GM18861 (cell line): ENCODE results near the gene WDR20.
"Not testable (repeated sequence)": the region's sequence is repeated elsewhere in the genome, so short reads cannot be mapped to it uniquely, and the experiment has no call there.

Experiments used
- ATAC-seq: cut with Tn5 transposase; IDR thresholded peaks from one replicate; pipeline ENCODE4 v1.9.1; 2021; ENCODE audit not compliant: unreplicated experiment

Gene WDR20

DNA sequence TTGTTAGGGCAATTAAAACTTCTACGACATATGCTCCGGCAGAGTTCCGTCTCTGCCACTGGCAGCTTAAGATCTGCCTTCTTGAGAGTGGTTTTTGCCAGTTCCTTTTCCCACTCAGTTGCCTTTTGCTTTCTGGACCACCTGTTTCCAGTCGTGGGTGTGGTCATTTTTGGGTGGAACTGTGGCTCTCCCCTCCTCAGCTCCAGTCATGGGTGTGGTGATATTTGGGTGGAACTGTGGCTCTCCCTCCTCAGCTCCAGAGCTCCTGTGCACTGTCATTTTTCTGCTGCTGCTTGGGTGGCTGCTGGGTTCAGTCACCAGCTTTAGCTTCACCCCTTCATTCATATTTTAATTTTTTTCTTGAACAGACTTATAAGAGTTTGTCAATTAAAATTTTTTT is 25.3 kb downstream of the WDR20 start:
- no peak for ATAC-seq

- ATAC-seq, result no peak
Measured at GRCh38 chr14:102170061-102170460, 30.4 kb downstream of the WDR20 start.

GRCh38 chr14:102171173-102172020 is 31.7 kb downstream of the WDR20 start:
- ATAC-seq, result no peak

GRCh38 chr14:102172021-102172272 is 32.2 kb downstream of the WDR20 start:
- not testable (repeated sequence) for ATAC-seq

GRCh38 chr14:102172721-102173120 is 33.0 kb downstream of the WDR20 start:
- not testable (repeated sequence) for ATAC-seq

DNA sequence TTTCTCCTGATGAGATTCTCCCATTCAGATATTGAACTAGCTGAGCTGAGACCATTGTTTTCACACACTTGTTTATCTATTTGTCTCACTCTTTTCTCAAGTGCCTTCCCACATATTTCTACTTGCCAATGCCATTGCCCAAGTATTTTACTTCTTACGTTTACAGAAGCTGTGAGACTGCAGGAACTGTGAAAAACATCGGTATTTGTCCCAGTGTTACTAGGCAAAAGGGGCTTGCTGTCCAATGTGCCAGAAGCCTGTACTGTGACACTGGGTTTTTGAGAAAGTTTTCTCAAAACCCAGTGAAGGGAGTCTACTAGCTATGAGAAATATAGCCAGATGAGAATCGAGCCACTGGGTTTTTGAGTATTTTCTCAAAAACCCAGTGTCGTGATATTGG is 37.5 kb downstream of the WDR20 start:
- ATAC-seq, result no peak

DNA sequence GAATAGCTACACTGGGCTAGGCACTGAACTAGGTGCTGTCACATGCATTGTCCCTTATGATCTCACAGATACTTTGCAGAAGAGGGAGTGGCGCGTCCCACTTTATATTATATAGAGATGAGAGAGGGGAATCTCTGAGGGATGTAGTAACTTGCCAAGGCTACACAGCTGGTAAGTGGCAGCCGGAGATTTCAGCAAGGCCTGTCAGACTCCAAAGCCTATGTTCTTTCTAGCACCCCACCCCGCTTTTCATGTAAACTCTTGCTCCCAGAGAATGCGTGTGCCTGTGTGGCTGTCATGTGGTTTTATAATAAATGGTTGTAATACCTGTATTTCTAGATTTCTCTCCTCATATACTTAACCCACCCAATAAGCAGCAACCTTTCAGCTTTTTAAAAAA is 39.1 kb downstream of the WDR20 start:
- ATAC-seq, result no peak

DNA sequence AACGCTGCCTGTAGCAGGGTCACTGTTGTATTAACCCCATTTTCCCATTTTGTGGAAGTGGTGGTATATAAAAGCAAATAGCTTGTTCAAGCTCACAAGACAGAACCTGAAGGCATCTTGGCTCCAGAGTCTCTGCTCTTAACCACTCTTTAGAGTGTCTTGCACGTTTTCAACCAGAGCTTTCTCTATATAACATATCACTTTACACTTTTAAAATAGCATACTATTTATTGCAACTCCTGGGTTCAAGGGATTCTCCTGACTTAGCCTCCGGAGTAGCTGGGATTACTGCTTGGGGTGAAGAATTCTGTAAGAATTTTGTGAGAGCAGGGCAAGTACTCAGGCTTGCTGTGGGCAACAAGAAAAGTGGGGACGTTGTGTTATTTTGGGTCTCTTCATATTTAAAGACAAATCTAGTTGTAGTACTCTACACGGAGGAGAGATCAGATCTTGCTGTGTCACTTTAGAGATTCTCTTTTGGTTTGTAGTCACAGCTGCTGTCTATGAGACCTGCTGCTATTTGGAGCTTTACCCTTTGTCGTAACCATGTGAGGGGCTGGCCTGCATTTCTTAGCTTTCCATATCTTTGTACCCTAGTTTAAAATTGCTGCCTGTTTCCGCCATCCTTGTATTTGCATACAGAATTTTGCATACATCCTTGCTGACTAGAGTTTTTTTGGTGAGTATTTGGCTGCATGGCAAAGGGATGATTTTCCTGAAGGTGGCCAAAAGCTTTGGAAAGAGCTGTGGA is 40.7 kb downstream of the WDR20 start:
- ATAC-seq, result no peak

- ATAC-seq, result no peak
Measured at GRCh38 chr14:102181187-102181586, 41.5 kb downstream of the WDR20 start.

DNA sequence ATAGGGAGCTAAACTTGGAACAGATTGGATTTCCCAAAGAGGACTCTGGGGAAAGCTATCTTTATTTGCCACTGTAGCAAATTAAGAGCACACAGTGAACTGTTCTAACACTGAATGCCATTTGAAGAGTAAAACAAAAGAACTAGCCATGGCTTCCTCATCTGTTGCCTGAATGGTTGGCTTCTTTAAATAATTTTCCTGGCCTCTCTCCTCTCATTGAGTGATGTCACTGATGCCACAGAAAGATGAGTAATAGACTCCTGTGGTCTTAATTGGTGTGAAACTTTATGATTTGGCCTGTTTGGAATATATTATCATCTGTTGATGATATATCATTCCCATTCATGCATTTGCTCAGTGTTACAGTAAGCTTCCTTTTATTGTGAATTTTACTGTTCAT is 42.5 kb downstream of the WDR20 start:
- no peak for ATAC-seq

- no peak for ATAC-seq
Measured at GRCh38 chr14:102182936-102183619, 43.4 kb downstream of the WDR20 start.

DNA sequence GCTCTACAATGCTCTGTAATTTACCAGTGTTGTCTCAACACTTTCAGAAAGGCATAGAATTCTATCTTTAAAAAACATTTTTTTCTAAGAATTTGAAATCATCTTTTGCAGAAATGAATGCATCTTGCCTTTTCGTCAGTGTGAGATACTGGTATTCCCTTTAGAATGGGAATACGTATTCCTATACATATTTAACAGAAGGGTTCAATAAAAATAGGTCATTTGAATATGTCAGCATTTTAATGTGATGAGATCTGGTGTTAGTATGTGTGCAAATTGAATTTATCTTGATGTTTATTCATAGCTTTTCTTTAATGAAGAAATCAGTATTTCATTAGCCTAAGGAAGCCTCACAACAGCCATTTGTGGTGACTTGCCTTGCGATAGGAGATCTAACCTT is 44.2 kb downstream of the WDR20 start:
- ATAC-seq, result no peak

GRCh38 chr14:102184316-102185035 is 44.8 kb downstream of the WDR20 start:
- ATAC-seq, result no peak

GRCh38 chr14:102185360-102185759 is 45.7 kb downstream of the WDR20 start:
- no peak for ATAC-seq

DNA sequence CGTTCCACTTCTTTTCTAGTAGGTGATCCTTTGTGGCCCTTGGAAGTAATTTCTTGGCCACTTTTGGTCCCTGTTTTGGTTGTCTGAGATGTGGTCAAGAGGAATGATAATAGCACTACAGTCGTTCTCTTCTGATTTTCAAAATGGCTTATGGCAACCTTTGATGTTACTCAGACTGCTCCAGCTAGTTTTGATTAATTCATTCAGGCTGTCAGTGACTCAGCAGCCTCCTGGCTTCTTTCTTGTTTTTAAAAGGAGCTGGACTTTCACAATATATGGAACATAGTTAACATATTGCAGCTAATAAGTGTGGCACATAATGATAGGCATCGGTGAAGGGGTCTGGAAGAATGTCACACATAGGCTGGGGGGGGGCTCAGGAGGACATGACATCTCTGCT is 47.3 kb downstream of the WDR20 start:
- no peak for ATAC-seq

GRCh38 chr14:102187568-102188001 is 47.9 kb downstream of the WDR20 start:
- no peak for ATAC-seq

DNA sequence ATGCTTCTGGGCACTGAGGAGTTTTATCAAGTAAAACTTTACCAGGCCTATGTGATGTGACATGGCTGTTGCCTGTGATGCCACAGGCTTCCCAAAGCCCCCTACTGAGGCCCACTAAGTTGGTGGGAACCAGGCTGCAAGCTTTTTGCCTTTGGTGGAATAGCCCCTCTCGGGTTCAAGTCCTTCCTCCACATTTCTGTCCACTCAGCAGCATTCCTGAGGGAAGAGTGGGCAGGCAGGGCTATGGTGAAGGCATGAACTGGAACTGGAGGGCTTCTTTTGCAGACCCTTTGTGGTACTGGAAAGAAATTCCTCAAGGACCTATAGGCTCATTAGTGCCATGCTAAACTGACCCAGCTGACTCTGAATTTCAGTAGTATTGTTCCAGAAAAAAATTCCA is 48.5 kb downstream of the WDR20 start:
- no peak for ATAC-seq

GRCh38 chr14:102189874-102190273 is 50.2 kb downstream of the WDR20 start:
- ATAC-seq, result no peak

DNA sequence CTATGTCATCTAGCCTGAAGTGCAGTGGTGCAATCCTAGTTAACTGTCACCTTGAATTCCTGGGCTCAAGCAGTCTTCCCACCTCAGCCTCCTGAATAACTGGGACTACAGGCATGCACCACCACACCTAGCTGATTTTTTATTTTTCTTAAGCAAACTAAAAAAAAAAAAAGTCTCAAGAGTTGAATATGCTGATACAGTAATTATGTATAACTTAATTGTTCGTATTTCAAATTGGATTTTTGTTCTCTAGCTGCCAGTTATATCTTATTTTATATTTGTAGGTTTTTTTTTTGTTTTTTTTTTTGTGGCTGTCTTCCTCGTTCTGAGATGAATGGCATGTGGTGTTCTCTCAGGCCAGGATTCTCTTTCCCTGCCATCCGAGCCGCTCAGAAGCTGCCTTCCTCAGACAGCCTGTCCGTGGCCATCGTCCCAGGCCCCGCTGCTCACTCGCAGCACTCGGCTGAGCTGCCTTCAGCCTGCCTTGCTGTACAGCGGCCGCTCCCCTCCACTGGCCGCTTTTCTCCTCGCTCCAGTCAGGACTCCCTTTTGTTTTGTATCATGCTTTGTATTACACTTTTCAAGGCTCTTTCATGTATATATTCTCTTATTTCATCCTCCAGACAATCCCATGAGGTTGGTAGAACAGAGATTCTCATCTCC is 53.3 kb downstream of the WDR20 start:
- no peak for ATAC-seq

DNA sequence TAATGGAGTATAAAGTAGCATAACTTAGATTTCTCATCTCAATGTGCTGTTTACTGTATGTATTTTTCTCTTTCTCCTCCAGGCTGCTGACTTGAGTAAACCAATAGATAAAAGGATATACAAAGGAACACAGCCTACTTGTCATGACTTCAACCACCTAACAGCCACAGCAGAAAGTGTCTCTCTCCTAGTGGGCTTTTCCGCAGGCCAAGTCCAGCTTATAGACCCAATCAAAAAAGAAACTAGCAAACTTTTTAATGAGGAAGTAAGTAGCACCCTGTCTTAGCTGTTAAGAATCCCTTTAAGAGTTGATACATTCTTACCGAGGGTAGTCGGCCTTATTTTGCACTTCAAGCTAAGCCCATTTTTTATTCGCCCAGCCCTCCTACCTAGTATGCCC is 55.2 kb downstream of the WDR20 start:
- ATAC-seq, result no peak

DNA sequence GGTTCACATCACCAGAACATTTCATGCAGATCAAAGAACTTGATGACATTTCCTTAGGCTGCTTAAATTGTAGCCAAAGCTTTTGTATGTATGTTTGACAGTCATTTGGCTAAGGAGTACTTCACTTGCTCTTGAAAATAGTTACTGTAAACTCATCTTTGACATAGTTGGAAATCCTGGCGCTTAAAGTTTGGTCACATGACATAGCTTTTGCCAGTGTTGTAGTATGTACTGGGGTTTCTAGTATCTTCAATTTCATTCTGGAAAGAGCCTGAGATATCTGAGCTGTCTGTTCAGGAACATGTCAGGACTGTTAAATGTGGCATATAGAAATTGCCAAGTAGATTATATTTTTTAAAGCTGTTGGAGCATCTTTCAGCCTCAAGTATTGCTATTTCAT is 55.7 kb downstream of the WDR20 start:
- ATAC-seq, result no peak
